Globus pallidus (tissue), 1 donor: ENCODE results near the gene PRKCH.
A peak's percentile ranks its signal among the peaks of the same experiment; 100 is the strongest.

ENCODE experiments used
- DNase-seq: peaks from one replicate; pipeline ENCODE4 v3.0.0-alpha.2; 2015; ENCODE audit warnings: low spot score

PRKCH gene

DNA sequence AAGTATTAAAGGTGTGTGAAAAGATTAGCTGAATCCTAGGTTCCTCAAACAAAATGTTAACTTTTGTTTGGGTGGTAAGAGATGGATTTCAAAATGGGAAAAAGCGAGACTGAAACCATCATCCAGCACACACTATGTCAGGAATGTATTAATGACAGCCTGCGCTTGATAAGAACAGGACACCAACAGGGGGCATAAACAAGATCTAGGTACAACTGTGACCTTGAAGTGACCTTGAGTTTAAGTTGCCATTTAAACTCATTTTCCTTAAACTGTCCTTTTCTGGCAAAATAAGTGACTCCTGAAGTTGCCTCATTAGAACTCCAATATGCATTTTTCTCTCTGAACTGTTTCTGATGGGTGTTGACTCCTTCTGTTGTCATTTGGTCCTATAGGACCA, 17.1 kb downstream of the PRKCH start:
- no peak for DNase-seq

DNA sequence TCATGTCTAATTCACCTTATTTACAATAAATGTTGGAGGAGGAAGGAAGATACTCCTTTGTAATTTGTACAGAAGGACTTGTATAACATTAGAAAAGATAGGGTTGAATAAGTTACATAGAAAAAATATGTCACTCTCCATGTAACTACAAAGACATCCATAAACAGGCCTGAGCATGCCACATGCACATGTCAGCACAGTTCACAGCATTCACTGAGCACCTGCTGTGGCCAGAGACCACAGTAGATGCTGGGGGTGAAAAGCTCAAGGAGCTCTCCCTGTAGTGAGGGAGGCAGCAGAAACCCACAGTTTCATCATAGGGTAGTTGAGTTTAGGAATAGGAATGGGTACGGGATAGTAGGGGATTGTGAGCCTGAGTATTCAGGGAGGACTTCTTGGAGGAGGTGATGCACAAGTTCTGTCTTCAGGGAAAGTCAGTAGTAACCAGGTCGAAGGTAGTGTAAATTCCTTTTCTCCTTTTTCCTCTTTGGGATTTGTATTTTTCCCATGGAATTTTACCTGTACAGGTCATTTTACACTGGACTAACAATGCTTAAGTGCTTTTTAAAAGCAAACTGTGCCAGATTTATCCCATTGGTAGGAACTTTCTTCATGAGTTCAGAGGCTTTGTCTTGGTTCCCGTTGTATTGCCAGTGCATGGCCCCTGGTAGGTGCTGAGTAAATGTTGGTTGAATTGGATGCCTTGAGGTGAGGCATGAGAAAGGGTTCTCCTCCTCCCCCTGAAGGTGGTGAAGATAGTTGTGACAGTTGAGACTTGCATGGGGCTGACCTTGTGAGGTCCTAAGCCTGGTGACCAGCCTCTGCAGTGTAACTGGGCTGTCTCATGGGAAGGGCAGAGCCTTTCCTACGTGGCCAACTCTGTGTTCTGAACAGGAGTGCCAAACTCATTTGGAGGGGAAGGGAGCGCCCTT, 20.2 kb downstream of the PRKCH start:
- DNase-seq: no peak

DNA sequence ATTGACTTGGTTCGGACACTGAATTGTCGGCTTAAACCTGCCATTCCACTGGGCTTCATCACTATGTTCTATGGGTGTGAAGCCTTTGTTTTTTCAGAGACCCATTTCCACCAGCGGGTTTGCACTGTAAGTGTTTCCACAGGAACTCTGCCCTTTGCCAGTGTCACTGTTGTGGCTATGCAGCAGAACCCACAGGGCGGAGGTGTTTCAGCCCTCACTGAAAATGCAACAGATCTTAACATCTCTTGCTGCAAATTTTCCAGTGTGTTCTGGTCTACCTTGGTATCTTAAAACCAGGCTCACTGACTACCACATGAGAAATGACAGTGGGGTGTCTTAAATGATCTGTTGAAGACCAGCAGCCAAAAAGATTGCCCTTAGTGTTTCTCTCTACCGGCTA, 21.1 kb downstream of the PRKCH start:
- no peak for DNase-seq

GRCh38 chr14:61342932-61343331, 21.6 kb downstream of the PRKCH start:
- no peak for DNase-seq

- no peak for DNase-seq
Measured at GRCh38 chr14:61343471-61343870, 22.1 kb downstream of the PRKCH start.

DNA sequence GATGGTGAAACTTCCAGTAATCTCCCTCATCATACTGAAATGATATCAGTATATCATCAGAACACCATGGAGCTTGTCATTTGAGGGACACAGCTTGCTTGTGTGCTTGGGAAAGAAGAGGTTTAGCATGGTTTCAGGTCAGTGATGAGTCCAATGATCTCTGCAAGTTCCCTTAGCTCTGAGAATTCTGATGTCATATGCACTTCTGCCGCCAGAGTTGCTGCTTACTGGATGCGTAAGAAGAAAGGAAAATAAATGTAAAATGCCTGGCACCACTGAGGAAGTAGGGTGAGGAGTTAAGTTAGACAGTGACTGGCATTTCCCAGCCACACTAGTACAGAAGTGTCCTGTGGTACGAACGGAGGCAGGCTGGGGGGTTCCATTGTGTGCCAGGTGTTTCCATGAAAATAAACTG, 22.6 kb downstream of the PRKCH start:
- no peak for DNase-seq

- DNase-seq: no peak
Measured at GRCh38 chr14:61344437-61345150, 23.2 kb downstream of the PRKCH start.

DNA sequence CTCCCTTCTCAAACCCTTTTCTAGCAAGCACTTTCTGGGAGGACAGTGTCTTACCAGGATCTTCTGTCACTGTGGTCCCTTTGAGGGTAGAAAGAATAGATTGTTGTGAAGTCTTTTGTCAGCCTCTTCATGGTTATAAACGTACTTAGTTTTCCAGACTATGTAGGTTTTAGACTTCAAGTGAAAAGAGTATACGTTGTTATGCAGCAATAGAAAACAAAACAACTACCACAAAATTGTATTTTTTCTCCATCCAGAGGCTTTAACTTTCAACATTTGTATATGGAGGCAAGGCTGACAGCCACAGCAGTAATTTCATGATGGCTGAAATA, 23.7 kb downstream of the PRKCH start:
- no peak for DNase-seq

DNA sequence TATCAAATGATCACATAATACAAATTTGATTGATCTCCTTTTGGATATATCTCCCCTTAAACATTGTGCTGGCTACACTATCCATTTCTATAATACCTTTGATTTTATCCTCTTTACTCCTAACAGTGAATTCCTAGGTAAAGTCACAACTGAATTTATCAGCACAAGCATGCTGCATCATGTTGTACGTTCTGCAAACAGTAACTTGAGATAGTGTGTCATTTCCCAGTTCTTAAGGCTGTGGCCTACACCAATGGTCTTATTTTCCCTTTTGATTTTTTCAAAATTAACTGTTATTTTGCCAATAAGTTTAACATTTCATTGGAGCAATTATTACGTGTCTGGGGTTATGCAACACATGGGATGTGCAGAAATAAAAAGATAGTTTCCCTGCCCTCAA, 24.8 kb downstream of the PRKCH start:
- no peak for DNase-seq

- DNase-seq: no peak
Measured at GRCh38 chr14:61346793-61347192, 25.4 kb downstream of the PRKCH start.

DNA sequence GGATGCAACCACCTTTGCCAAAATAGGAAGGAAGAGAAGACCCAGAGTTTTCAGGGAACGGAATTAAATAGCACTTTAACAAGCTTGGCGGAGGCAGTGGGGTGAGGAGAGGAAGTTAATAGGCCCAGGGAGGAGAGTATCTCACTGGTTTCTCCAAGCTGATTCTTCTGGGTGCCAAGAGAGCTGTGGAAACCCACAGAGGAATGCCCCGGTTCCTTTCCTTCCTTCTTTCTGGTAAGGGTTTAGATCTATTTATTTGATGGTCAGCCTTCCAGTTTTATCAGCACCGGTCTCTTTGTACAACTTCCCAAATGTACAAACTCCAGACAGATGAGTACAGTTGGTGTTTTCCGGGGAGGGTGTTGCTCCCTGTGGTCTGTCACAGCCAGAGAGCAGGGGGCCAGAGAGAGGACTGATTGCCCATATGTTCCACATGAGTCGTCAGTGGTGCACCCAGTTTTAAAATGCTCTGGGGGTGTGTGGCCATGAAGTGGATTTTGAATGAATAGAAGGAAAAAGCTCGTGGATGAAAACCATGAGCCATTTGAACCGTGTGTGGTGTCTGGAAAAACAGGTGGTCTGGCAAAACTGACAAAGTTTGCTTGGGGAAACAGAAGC, 26.6 kb downstream of the PRKCH start:
- peak; percentile 47 for DNase-seq

DNA sequence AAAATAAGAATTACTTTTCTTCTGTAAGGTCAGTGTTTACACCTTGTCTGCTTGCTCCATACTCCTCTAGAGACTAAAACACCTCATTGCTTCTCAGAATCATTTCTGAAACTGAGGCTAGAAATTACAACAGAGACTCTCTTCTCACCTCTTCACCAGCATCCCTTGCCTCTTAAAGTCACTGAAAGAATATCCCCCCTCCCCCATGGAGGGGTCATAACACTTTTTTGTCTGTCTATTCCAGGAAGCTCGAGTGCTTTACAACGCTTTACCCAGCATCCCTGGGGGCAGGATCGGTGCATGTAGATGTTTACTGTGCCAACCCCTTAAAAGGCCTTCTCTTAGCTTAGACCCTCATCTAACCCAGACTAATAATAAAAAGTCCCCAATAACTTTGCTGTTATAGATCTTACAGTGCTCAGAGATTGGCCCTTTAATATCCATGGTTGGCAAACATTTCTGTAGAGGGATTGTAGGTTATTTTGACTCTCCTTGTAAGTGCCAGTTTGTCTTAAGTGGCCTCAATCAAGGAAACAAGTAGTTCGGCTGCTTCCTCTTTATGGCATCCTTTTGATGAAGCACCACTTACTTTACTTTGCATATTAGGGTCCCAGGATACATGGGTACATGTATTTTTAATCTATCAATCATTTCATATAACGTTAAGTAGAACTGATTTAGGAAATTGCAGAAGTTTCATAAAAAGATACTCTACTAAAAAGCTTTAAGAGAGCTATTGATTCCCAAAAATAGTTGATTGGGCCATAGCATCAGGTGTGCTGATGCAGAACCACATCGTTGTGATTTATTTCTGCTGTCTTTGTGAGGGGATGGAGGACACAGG, 29.3 kb downstream of the PRKCH start:
- no peak for DNase-seq

GRCh38 chr14:61351477-61351876, 30.1 kb downstream of the PRKCH start:
- no peak for DNase-seq

- no peak for DNase-seq
Measured at GRCh38 chr14:61355892-61356325, 34.5 kb downstream of the PRKCH start.

GRCh38 chr14:61357123-61357522, 35.7 kb downstream of the PRKCH start:
- no peak for DNase-seq

- no peak for DNase-seq
Measured at GRCh38 chr14:61358554-61359226, 37.3 kb downstream of the PRKCH start.

DNA sequence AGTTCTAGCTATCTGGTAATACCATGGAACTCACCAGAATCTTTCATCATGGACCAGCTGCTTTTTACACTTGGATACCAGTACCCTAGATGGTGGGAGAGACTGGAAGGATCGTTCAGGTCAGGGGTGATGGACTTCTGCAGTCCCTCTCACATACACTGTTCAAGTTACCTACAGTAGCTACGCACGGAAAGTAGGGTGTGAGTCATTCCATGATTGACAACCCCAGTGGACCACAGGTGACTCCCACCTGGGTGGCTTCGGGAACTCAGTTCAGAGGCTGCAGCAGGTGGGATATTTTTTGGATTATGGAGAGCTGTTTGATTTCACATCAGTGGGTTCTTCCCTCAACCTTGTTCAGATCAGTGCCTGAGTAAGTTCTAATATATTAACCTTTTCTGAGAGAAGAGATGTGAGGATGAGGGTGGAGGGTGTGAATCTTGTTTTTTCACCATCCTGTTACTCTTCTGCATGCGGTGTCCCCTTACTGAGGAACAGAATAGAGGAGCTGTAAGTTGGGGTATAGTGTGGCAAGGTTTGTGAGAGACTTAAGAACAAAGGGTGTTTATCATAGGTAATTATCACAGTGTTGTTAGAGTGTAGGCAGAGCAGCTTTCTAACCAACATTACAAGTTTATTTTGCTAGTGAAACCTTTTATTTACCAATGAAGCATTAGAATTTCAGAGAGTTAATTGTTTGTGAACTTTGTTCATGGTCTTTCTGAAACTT, 39.6 kb downstream of the PRKCH start:
- DNase-seq: no peak

DNA sequence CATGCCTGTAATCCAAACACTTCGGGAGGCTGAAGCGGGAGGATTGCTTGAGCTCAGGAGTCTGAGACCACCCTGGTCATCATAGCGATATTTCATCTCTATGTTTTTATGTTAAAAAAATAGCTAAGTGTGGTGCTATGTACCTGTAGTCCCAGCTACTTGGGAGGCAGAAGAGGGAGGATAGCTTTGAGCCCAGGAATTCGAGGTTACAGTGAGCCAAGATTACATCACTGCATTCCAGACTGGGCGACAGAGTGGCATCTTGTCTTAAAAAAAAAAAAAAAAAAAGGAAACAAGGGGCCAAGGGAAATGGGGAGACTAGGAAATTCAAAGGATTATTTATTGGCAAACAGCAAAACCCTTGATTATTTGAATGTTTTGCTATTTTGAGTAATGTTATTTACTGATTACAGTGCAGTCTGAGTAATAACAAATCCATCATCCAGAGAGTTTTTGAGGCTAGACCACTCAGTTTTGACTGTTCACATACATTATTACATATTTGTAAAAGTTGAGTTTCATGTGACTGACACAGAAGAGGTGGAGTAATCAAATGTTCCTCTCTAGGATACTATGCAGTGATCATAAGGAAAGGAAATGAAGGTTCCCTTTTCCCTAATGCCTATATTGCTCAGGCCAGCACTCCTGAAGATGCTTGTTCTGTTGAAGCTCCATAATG, 40.8 kb downstream of the PRKCH start:
- DNase-seq: no peak

GRCh38 chr14:61364243-61364642, 42.9 kb downstream of the PRKCH start:
- no peak for DNase-seq

DNA sequence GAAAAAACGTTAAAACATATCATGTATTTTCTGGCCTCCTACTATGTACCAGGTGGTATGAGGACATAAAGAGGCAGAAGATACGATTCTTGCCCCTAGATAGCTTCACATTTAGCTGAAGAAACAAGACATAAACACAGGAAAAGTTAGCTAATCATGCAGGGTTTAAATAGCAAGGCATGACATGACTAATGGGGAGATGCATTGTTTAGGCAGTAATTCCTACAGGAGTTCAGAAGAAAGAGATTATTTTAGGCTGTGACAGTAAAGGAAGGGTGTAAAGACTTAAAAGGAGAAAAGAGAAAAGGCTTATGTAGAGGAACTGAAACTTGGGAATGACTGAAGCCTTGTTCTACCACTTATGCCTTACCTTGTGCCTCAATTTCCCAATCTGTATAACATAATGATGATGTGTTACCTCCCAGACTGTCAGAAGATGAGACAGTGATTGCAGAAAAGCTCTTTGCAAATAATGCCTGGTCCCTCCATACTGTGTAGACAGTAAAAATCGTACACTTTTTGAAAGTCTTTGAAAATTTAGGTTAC, 44.4 kb downstream of the PRKCH start:
- no peak for DNase-seq
